HEK293 (cell line): ENCODE data around the gene GHRH.

ENCODE experiments used
- BCL11A ChIP-seq: fragments of 450-650 bp; formaldehyde crosslinking; IDR thresholded peaks from 2 replicates; pipeline ENCODE4 v1.5.1; 2016; ENCODE audit warnings: low read depth, missing biosample characterization, missing genetic modification characterization
- BCL11B ChIP-seq: fragments of 450-650 bp; formaldehyde crosslinking; IDR thresholded peaks from 2 replicates; pipeline ENCODE4 v1.5.1; 2016; ENCODE audit warnings: low read depth, missing biosample characterization, missing genetic modification characterization
- CTCF ChIP-seq: fragments of 450-650 bp; formaldehyde crosslinking; IDR thresholded peaks from 2 replicates; pipeline ENCODE4 v1.5.1; 2016; ENCODE audit warnings: missing biosample characterization, missing genetic modification characterization
- FEZF1 ChIP-seq: fragments of 450-650 bp; formaldehyde crosslinking; IDR thresholded peaks from 2 replicates; pipeline ENCODE4 v1.5.1; 2016; ENCODE audit warnings: missing biosample characterization, missing genetic modification characterization
- HOXC10 ChIP-seq: sonication (generic); formaldehyde crosslinking; IDR thresholded peaks from 2 replicates; pipeline ENCODE4 v1.8.1; 2023; ENCODE audit warnings: mild to moderate bottlenecking, missing genetic modification reagents
- KLF1 ChIP-seq: fragments of 450-650 bp; formaldehyde crosslinking; IDR thresholded peaks from 2 replicates; pipeline ENCODE4 v1.5.1; 2016; ENCODE audit warnings: missing biosample characterization, missing genetic modification characterization
- REST ChIP-seq: fragments of 450-650 bp; formaldehyde crosslinking; IDR thresholded peaks from 2 replicates; pipeline ENCODE4 v1.5.1; 2016; ENCODE audit warnings: missing biosample characterization, missing genetic modification characterization
- SP2 ChIP-seq: fragments of 450-650 bp; formaldehyde crosslinking; IDR thresholded peaks from 2 replicates; pipeline ENCODE4 v1.5.1; 2016; ENCODE audit warnings: missing biosample characterization, missing genetic modification characterization
- YY1 ChIP-seq: fragments of 450-650 bp; formaldehyde crosslinking; IDR thresholded peaks from 2 replicates; pipeline ENCODE4 v1.5.1; 2018; ENCODE audit warnings: missing biosample characterization, missing genetic modification characterization
- ZNF274 ChIP-seq, 2 experiments: fragments of 200-500 bp in 1 of 2; fragments of 450-650 bp in 1 of 2; sonication (Bioruptor generic) in 1 of 2; formaldehyde crosslinking in 1 of 2; IDR thresholded peaks; 2 replicates each; pipeline versions ENCODE4 v1.5.1 to v1.6.1; 2014 to 2016; ENCODE audit warnings: borderline replicate concordance in 1 of 2, inconsistent platforms in 1 of 2, low read length in 1 of 2, missing biosample characterization in 1 of 2, missing genetic modification characterization in 1 of 2
- ZNF292 ChIP-seq: fragments of 450-650 bp; formaldehyde crosslinking; IDR thresholded peaks from 2 replicates; pipeline ENCODE4 v1.5.1; 2016; ENCODE audit warnings: low read depth, missing biosample characterization, missing genetic modification characterization, borderline replicate concordance
- ZNF777 ChIP-seq: fragments of 450-650 bp; formaldehyde crosslinking; IDR thresholded peaks from 2 replicates; pipeline ENCODE4 v1.5.1; 2017; ENCODE audit warnings: missing biosample characterization, missing genetic modification characterization, borderline replicate concordance
- ZXDB ChIP-seq: fragments of 450-650 bp; formaldehyde crosslinking; IDR thresholded peaks from 2 replicates; pipeline ENCODE4 v1.5.1; 2016; ENCODE audit warnings: missing biosample characterization, missing genetic modification characterization

- TF ChIP-seq CTCF (no peak), SP2 (tag by site-specific recombination) (no peak), ZNF777 (tag by site-specific recombination) (no peak), KLF1 (tag by site-specific recombination) (no peak), BCL11A (tag by site-specific recombination) (no peak), YY1 (no peak), FEZF1 (no peak), ZNF274 (IDR thresholded peaks at IDR 0.05; ENCODE audit: low read length) (no peak), ZNF274 (tag by site-specific recombination; IDR thresholded peaks at IDR 0.05; ENCODE audit: borderline replicate concordance) (no peak), ZXDB (tag by site-specific recombination) (no peak), HOXC10 (CRISPR knock-in tag) (no peak), REST (tag by site-specific recombination) (no peak), BCL11B (no peak), ZNF292 (tag by site-specific recombination) (no peak)
Measured at GRCh38 chr20:37299718-37300528, 38.3 kb upstream of the GHRH start.
